Stimulated activated CD4-positive, alpha-beta T cell treated with anti-CD3 and anti-CD28 coated beads, Interleukin-12 subunit alpha, Interleukin-12 subunit beta, amount 100 ng/mL, for 4 hours (primary cell): Measurements from ENCODE around the gene SERPINB1.
"Not testable (repeated sequence)": the region's sequence is repeated elsewhere in the genome, so short reads cannot be mapped to it uniquely, and the experiment has no call there.

ENCODE experiments used
- DNase-seq: peaks from one replicate; pipeline ENCODE4 v3.0.0-alpha.2; 2020

The SERPINB1 gene

DNA sequence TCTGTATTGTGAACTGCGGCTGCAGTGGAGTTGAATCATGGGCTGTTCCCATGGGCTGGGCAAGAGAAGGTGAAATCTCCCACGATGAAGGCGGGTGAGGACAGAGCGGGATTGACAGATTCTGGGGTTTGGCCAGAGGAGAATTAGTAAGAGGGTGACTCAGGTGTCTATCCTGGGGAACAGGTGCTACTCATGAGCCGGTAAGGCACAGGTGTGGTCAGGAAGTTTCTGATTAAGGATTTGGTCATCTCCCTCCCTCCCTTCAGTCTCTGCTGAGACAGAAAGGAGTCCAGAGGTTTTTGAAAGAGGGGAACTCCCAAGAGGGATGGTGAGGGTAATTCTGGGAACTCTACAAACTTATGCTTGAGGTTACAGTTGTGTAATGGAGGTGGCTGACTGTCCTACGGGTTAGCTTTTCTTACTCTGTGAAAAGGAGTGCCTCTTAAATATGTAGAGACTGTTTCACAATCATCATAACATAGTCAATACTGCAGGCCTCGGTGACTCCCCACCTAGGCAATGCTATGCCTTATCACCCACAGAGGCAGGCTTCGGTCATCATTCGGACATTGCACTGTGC lies 31.5 kb downstream of the SERPINB1 start:
- no peak for DNase-seq

GRCh38 chr6:2809015-2809414 lies 32.6 kb downstream of the SERPINB1 start:
- DNase-seq: no peak

- DNase-seq: no peak
Observed at GRCh38 chr6:2807342-2808090, 34.1 kb downstream of the SERPINB1 start.

- DNase-seq: no peak
Observed at GRCh38 chr6:2806644-2807043, 35.0 kb downstream of the SERPINB1 start.

GRCh38 chr6:2805031-2805430 lies 36.6 kb downstream of the SERPINB1 start:
- DNase-seq: no peak

DNA sequence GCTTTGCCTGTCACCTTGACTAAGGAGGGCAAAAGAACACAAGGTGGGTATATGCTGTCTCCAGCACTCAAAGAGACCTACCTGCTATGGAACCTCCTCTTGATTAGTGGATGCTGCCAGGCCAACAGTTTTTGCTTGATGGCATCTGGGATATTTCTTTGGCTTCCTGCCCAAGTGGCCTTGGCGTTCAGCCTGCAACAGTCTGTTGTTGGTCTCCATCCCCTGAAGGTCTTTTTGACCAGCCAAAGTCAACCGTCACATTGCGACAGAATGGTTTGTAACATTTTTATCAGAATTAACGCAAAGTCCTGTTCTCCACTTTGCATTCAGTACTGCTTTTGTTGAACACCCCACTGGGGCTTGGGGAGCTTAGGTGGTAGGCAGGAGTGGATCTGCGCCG lies 37.1 kb downstream of the SERPINB1 start:
- DNase-seq: no peak

DNA sequence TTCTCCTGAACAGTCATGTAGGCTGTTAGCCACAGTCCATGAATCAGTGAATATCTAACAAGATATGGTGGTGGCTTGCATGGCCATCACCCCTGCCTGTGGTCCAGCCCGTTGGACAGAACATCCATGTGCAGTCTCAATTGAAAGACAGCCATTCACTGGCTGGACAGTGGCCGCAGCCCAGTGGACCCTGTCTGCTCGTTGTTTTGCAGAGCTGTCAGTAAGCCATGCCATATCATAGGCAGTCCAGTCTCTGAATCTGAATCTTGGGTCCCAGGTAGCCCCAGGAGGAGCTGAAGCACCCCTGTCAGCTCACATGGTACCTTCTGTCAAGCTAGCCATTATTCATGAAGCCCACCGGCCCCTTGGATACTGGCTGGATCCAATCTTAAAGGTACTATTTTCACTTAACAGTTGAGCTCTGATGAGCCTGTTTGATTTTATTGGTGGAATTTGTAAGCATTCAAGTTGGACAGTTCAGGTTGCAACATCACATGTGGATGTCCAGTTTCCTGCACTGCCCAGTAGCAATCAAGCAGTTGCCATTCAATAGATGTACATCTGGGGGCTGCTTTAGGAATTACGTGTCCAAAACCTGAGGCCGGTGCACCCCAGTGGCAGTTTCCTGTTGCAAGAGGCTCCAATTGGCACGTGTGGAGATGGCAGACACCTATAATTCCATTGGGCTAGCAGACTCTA lies 37.8 kb downstream of the SERPINB1 start:
- DNase-seq: no peak

GRCh38 chr6:2802521-2803060 lies 39.1 kb downstream of the SERPINB1 start:
- no peak for DNase-seq

GRCh38 chr6:2801687-2802086 lies 40.0 kb downstream of the SERPINB1 start:
- DNase-seq: not testable (repeated sequence)

DNA sequence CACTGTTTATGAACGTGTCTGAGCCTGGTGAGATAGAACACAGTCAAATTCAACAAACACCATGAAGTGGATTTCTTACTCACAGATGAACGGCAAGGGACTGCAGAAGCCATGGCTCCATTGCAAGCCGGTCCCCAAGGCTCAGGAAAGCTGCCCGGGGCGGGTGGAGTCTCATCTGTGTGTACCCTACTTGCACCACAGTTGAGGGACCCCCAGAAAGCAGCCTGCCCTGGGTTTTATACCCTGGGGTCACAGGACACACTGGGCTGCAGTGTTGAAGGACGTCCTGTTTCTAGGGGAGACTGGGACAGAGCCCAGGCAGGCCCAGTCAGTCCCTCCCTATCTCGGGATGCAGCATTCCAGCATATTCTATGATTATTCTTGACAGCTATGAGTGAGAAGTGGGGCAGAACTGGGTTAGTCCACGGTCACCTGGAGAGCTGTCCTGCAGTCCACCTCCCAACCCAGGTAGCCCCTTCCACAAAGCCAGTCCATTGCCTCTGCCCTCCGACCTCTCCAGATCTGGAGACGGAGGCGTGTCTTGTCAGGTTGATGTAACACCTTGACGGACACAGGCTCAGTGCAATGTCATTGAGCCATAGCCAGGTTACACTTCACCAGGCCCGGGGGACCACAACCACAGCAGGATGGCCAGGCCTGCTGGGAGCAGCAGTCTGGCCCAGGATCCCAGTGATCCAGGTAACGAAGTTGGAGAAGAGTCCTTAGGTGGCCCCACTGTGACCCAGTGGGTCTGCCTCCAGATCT lies 40.9 kb downstream of the SERPINB1 start:
- no peak for DNase-seq

GRCh38 chr6:2799936-2800527 lies 41.6 kb downstream of the SERPINB1 start:
- DNase-seq: no peak

- DNase-seq: no peak
Observed at GRCh38 chr6:2798586-2799134, 43.0 kb downstream of the SERPINB1 start.

DNA sequence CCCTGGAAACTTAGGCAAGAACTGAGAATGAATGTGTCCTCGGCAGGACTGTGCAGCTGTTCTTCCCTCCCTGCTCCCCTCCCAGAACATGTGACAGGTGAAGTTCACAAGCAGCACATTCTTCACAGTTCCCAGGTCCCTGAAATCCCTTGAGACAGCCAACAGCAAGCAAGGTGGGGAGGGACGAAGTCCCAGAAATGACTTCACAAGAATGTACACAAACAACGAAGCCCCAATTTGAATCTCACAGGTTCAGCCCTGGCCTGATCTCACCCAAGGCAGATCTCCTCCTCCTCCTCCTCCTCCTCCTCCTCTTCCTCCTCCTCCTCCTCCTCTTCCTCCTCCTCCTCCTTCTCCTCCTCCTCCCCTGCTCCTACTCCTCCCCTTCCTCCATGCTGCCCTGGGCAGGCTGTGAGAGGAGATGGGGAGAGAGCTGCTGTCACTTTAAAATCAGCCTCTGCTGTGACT lies 44.1 kb downstream of the SERPINB1 start:
- no peak for DNase-seq

- DNase-seq: no peak
Observed at GRCh38 chr6:2796861-2797260, 44.8 kb downstream of the SERPINB1 start.

DNA sequence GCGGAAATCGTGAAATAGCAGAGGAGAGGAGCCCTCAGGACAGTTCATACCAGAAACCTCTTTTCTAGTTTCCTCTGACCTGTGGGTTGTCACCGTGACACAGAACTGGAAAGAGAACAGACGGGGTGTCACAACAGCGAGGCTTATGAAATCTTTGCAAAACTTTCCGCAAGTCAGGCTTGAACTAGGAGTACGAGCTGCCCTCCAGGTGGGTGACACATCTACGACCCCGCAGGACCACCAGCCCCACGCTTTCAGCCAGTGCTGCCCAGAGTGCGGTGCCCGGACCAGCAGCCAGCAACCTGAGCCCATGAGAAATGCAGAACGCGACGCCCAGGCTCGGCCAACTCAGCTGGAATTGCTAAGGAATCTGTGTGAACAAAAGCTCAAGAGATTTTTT lies 45.7 kb downstream of the SERPINB1 start:
- DNase-seq: no peak

DNA sequence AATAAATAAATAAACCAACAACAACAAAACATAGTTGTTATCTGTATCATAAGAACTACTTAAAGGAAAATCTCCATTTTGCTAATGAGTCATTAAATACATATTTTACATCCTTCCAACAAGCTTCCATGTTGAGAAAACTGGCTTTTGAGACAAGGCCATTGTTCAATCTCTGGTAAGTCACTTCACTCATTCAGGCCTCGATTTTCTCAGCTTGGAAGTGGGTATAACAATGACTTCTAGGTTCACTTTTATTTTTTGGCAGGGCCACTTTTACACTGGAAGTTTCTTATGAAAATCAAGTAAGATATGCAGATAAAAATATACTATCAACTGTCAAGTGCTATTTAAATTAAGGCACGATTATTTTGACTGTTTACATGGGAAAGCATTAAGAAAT lies 46.5 kb downstream of the SERPINB1 start:
- no peak for DNase-seq

GRCh38 chr6:2794171-2794730 lies 47.4 kb downstream of the SERPINB1 start:
- DNase-seq: no peak

DNA sequence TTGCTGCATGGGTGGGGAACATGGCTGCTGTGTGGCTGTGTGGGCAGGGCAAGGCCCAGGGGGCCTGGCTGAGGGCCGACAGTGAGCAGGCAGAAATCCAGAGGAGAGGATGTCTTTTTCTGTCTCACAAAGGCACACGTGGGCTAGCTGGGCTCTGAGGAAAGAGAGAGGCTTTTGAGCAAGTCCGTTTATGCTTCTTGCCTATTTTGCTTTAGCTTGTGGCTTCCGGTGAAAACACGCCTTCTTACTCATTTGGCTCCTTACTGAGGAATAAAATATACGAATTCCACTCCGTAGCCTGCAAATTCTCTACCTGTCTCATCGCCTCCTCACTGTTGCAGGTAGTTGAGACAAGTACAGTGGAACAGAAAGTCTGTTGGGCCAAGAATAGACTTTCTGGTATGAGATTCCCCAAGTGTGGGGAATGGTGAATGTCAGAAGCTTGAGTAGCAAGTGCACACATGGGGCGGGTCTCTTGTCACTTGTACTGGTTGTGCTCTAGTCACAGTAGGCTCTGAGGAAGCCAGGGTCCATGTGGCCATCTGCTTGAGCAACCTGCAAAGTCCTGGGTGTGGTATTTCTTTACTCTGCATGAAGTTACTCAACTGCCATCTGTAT lies 48.0 kb downstream of the SERPINB1 start:
- no peak for DNase-seq

DNA sequence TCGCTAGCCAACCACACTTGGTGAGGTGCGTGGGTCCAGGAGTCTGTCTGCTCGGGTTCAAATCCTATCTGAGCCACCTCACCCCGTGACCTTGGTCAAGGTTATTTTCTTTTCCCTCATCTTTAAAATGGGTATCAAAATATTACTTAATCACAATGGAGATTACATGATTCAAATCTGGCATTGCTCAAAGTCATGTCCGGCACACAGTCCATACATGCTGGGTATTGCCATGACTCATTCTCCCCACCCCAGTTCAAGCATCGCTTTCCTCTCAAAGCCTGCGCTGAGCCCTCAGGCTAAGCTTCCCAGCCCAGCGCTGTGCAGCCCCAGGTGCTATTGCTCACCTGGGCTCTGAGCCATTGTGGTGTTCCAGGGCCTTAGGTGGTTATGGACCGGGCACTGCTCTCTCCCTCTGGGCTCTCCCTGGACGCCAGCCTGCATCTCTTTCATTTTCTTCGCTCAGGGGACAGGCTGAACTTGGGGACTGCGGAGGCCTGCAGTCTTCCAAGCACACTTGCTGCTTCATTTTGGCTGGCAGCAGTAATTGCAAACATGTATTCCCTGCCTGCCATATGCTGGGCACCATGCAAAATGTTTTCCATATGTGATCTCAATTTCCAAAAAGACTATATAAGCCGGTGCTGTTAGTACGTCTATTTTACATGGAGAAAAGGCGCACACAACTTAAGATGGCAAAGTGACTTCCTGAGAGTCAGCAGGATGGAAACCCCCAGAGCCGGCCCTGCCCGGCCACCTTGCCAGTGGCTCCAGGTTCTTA lies 49.1 kb downstream of the SERPINB1 start:
- no peak for DNase-seq

GRCh38 chr6:2791450-2791974 lies 50.2 kb downstream of the SERPINB1 start:
- no peak for DNase-seq
